ENCODE measurements around the gene RNF207. TPM values are rescaled to one million over a fixed set of nuclear protein-coding genes. Genes with fewer than 3 reads are reported as not detected.

Gene RNF207
- total RNA-seq, 2 donors from 2014 or later: 4.8 to 7.7 TPM

DNA sequence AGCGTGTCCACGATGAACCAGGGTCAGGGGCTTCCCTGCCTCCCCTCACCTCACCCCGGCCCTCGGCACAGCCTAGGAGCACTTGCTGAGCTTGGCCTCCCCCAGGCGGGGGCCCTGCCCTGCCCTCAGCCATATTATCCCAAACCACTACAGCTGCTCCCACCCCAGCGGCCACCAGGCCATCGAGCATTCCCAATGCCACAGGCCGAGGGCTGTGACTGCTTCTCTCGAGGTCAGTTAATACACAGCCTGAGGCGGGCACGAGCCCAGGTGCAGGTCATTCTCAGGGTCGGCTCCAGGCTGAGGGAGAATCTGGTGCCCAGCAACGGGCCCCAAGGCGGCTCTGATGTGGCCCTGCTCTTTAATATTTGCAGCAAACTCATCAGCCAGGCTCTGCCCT, 63.4 kb downstream of the RNF207 start:
- DNase-seq: no peak
- H3K9me3 ChIP-seq (ENCODE audit: control insufficient read depth, low read length): no peaks in the 10 kb centered on the region
- WGBS, 2 experiments (ENCODE audit: insufficient coverage in 1 of 2, insufficient read length in 1 of 2): 76 to 89% methylated on average over 10 to 14 of the region's 14 CpGs
- Mint-ChIP-seq H3K4me3 (no peak overlapping the region), H3K36me3 (ENCODE audit: low read depth) (no peaks in the 10 kb centered on the region), H3K27me3 (ENCODE audit: insufficient read depth) (no peaks in the 10 kb centered on the region), H3K27ac (no peak overlapping the region), H3K9me3 (no peaks in the 10 kb centered on the region), H3K4me1 (peaks cover 15% of the 10 kb centered on the region)
- no peak overlapping the region for H3K4me3 ChIP-seq (ENCODE audit: low read length)
- H3K27ac ChIP-seq (ENCODE audit: low read depth, low read length): peak overlapping the region; percentile 96
- TF ChIP-seq, protein P1, sequence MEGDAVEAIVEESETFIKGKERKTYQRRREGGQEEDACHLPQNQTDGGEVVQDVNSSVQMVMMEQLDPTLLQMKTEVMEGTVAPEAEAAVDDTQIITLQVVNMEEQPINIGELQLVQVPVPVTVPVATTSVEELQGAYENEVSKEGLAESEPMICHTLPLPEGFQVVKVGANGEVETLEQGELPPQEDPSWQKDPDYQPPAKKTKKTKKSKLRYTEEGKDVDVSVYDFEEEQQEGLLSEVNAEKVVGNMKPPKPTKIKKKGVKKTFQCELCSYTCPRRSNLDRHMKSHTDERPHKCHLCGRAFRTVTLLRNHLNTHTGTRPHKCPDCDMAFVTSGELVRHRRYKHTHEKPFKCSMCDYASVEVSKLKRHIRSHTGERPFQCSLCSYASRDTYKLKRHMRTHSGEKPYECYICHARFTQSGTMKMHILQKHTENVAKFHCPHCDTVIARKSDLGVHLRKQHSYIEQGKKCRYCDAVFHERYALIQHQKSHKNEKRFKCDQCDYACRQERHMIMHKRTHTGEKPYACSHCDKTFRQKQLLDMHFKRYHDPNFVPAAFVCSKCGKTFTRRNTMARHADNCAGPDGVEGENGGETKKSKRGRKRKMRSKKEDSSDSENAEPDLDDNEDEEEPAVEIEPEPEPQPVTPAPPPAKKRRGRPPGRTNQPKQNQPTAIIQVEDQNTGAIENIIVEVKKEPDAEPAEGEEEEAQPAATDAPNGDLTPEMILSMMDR (conservative IDR thresholded peaks at IDR 0.05): no peak
- H3K9ac ChIP-seq (ENCODE audit: extremely low read depth, low read length, poor library complexity, severe bottlenecking): no peak overlapping the region
- H3K36me3 ChIP-seq (ENCODE audit: control insufficient read depth, insufficient read depth, low read length): no peaks in the 10 kb centered on the region
- H3K4me1 ChIP-seq (ENCODE audit: control insufficient read depth, insufficient read depth, low read length): peaks cover 8% of the 10 kb centered on the region
- no peaks in the 10 kb centered on the region for H3K27me3 ChIP-seq (ENCODE audit: control insufficient read depth, insufficient read depth, low read length, poor library complexity, severe bottlenecking)

DNA sequence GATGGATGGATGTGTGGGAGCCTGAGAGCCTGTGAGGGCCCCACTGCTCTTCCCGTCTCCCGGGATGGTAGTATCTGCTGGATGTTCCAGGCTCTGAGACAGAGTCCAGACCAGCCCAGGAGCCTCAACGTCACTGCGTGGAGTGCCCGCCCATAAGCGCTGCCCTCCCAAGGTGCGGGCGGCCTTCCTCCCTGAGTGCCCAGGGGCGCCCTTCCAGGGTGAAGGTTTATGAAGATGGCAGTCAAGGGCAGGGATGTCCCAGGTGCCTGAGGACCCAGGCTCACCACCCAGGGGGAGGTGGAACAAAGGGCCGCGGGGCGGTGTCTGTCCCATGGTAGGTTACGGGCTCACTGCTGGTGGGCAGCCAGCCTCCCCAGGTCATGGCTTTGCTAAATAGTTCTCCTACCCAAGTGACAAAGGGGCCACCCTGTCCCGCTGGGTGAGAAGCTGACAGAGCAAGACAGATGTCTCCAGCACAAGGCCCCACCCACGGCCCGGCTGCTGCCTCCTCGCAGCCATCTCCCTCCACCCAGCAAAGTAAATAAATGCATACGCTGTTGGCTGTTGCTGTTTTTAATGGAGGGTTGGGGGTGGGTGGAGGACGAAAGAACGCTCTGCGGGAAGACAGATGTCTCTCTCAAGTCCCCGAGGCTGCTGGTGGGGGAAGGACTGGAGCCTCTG, 63.9 kb downstream of the RNF207 start:
- Histone ChIP-seq H3K9me3 (ENCODE audit: control insufficient read depth, low read length) (no peaks in the 10 kb centered on the region), H3K4me1 (ENCODE audit: control insufficient read depth, insufficient read depth, low read length) (peaks cover 8% of the 10 kb centered on the region), H3K9ac (ENCODE audit: extremely low read depth, low read length, poor library complexity, severe bottlenecking) (no peak overlapping the region), H3K36me3 (ENCODE audit: control insufficient read depth, insufficient read depth, low read length) (no peaks in the 10 kb centered on the region), H3K27ac (ENCODE audit: low read depth, low read length) (peak overlapping the region; percentile 96), H3K4me3 (ENCODE audit: low read length) (no peak overlapping the region), H3K27me3 (ENCODE audit: control insufficient read depth, insufficient read depth, low read length, poor library complexity, severe bottlenecking) (no peaks in the 10 kb centered on the region)
- 84 to 86% methylated on average over 5 to 22 of the region's 22 CpGs for WGBS, 2 experiments (ENCODE audit: insufficient coverage in 1 of 2, insufficient read length in 1 of 2)
- no peak for DNase-seq
- no peak overlapping the region for H3K27ac Mint-ChIP-seq
- no peaks in the 10 kb centered on the region for H3K9me3 Mint-ChIP-seq
- no peaks in the 10 kb centered on the region for H3K27me3 Mint-ChIP-seq (ENCODE audit: insufficient read depth)
- no peaks in the 10 kb centered on the region for H3K36me3 Mint-ChIP-seq (ENCODE audit: low read depth)
- TF ChIP-seq, protein P1 (conservative IDR thresholded peaks at IDR 0.05): no peak
- H3K4me3 Mint-ChIP-seq: no peak overlapping the region
- H3K4me1 Mint-ChIP-seq: peaks cover 15% of the 10 kb centered on the region

DNA sequence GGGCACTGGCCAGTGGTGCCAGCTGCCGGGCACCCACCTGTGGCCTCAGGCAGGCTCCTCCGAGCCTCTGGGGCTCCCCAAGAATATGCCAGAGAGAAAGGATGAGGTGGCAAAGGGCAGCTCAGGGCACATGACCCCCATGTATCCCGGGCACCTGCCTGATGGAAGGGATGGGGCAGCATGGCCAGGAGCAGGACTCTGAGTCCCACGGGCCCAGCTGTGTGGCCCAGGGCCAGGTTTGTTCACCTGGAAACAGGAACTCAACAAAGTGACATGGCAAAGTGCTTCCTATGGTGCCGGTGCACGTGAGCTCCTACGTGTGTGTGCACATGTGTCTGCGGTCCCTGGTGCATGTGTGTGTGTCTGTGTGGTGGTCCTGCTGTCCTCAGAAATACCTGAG, 64.5 kb downstream of the RNF207 start:
- Histone ChIP-seq H3K4me3 (ENCODE audit: low read length) (no peak overlapping the region), H3K27ac (ENCODE audit: low read depth, low read length) (peak overlapping the region; percentile 96), H3K36me3 (ENCODE audit: control insufficient read depth, insufficient read depth, low read length) (no peaks in the 10 kb centered on the region), H3K27me3 (ENCODE audit: control insufficient read depth, insufficient read depth, low read length, poor library complexity, severe bottlenecking) (no peaks in the 10 kb centered on the region), H3K4me1 (ENCODE audit: control insufficient read depth, insufficient read depth, low read length) (peaks cover 8% of the 10 kb centered on the region), H3K9me3 (ENCODE audit: control insufficient read depth, low read length) (no peaks in the 10 kb centered on the region), H3K9ac (ENCODE audit: extremely low read depth, low read length, poor library complexity, severe bottlenecking) (no peak overlapping the region)
- DNase-seq: no peak
- Mint-ChIP-seq H3K9me3 (no peaks in the 10 kb centered on the region), H3K27ac (no peak overlapping the region), H3K36me3 (ENCODE audit: low read depth) (no peaks in the 10 kb centered on the region), H3K4me3 (no peak overlapping the region), H3K4me1 (peaks cover 15% of the 10 kb centered on the region), H3K27me3 (ENCODE audit: insufficient read depth) (no peaks in the 10 kb centered on the region)
- WGBS, 2 experiments (ENCODE audit: insufficient coverage in 1 of 2, insufficient read length in 1 of 2): 92 to 94% methylated on average over 6 to 8 of the region's 8 CpGs
- TF ChIP-seq, protein P1 (conservative IDR thresholded peaks at IDR 0.05): no peak

Other genes with a start within 250 kb of the RNF207 start
- gene NPHP4, start 213.7 kb upstream of the RNF207 start, total RNA-seq: 10 to 100 TPM; 19.1 to 25.4 TPM
- 10 to 100 TPM; 14.9 to 22.9 TPM for gene KCNAB2, start 160.2 kb upstream of the RNF207 start, total RNA-seq
- under 1 TPM; 0.40 to 0.69 TPM for gene CHD5, start 25.8 kb upstream of the RNF207 start, total RNA-seq
- gene RPL22, start 6.5 kb upstream of the RNF207 start, total RNA-seq: 100 to 1,000 TPM; 409 to 481 TPM
- gene ICMT, start 29.8 kb downstream of the RNF207 start, total RNA-seq: 10 to 100 TPM; 75.9 to 80.3 TPM
- gene HES3, start 38.1 kb downstream of the RNF207 start, total RNA-seq: 1 to 10 TPM in 1 of 2 donors, not detected in 1; 2.7 TPM
- gene GPR153, start 55.0 kb downstream of the RNF207 start, total RNA-seq: 1 to 10 TPM; 2.4 to 2.8 TPM
- gene ACOT7, start 187.6 kb downstream of the RNF207 start, total RNA-seq: 10 to 100 TPM; 51.3 to 70.7 TPM
- gene HES2, start 213.8 kb downstream of the RNF207 start, total RNA-seq: not detected
- 10 to 100 TPM in 1 of 2 donors, 1 to 10 TPM in 1; 4.1 to 10.5 TPM for gene ESPN, start 218.7 kb downstream of the RNF207 start, total RNA-seq

Measured in endodermal cell (in vitro differentiated cells).